Medulla oblongata (tissue), 1 donor: ENCODE results near the gene RAB3GAP2.
A peak's percentile ranks its signal among the peaks of the same experiment; 100 is the strongest.
"Not testable (repeated sequence)": the region's sequence is repeated elsewhere in the genome, so short reads cannot be mapped to it uniquely, and the experiment has no call there.

Experiments used
- DNase-seq: peaks from one replicate; pipeline ENCODE4 v3.0.0-alpha.2; 2015; ENCODE audit errors: extremely low spot score

The RAB3GAP2 gene

DNA sequence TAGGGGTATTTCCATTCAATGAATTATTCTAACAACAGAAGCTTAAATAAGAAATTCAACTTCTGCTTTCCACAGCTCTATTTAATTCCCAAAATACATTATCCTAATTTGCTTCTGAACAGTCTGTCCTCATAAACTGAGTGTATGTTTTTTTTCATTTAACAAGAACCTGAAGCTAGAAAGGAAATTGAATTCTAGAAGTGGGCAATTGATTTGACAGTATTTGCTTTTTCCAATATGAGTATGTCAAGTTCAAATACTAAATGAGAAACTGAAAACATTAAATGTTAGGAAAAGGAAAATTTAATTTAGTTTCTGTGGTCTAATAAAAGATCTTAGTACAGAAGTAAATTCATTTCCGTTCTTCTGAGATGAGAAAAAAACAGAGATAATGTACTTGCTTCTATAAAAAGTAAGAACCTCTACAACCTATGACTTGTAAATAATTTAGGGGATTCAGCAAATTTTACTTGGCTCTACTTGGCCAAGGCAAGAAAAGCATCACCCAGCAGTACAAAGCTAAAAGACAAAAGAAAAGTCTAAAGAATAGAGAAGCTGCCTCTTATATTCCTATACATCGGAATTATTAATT, 31.1 kb downstream of the RAB3GAP2 start:
- no peak for DNase-seq

GRCh38 chr1:220239966-220240365, 32.3 kb downstream of the RAB3GAP2 start:
- DNase-seq, result no peak

GRCh38 chr1:220239213-220239612, 33.0 kb downstream of the RAB3GAP2 start:
- DNase-seq, result no peak

- not testable (repeated sequence) for DNase-seq
Measured at GRCh38 chr1:220236278-220236677, 36.0 kb downstream of the RAB3GAP2 start.

DNA sequence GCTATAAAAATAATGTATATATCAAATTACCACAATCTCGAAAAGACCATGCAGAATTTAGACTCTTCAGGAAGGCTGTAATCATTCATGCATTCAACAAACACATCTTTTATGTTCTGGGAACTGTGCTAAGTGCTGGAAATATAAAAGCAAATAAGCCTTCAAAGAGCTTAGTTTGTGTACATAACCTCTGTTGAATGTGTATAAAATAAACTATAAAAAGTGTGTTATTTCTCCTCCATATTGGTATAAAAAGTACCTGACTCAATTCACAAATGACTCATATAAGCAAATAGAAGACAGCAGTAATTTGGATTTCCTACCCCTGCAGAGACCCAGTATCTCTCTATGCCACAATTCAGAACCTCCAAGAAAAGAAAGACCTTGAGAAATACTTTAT, 36.8 kb downstream of the RAB3GAP2 start:
- DNase-seq, result no peak

- DNase-seq, result no peak
Measured at GRCh38 chr1:220233927-220234326, 38.3 kb downstream of the RAB3GAP2 start.

DNA sequence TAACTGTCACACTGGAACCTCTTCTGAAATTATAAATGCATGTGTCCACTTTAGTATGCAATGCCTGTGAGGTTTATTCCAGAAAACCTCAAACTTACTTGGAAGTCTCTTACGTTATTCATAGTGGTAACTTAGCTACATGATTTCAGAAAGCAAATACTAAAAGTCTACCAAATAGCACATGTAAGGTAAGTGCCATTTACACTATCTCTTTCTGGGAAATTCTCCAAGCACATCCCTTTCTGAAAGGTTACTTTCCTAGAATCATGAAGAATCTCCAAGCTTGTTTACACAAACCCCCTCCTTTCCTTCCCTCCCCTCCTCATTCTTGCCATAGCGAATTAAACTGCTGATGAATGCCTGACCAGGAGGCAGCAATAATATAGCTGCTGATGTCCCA, 42.5 kb downstream of the RAB3GAP2 start:
- no peak for DNase-seq

DNA sequence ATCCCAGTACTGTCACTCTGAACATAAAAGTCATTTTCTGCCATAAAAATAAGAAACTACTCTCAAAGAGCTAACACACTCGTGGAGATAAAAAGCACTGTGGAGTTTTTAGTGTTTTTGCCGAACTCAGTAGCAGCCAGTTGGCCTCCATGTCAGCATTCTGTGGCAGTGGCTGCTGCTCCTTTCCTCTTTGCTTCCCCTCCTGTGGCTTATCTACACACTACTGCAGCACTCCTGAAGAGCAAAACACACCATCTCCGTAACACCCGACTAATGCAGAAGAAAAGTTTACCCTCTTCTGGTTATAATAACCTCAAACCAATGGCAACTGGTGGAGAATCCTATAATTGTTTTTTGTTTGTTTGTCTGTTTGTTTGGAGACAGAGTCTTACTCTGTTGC, 44.9 kb downstream of the RAB3GAP2 start:
- DNase-seq, result no peak

DNA sequence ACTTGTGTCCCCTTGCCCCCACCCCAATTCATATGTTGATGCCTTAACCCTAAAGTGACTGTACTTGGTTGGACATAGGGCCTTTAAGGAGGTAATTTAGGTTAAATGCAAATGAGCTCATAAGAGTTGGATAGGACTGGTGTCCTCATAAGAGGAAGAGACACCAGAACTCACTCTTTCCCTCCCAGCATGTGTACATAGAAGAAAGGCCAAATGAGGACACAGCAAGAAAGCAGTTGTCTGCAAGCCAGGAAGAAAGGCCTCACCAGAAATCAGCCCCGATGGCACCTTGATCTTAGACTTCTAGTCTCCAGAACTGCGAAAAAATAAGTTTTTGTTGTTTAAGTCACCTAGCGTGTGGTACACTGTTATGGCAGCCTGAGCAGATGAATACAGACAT, 45.5 kb downstream of the RAB3GAP2 start:
- no peak for DNase-seq

DNA sequence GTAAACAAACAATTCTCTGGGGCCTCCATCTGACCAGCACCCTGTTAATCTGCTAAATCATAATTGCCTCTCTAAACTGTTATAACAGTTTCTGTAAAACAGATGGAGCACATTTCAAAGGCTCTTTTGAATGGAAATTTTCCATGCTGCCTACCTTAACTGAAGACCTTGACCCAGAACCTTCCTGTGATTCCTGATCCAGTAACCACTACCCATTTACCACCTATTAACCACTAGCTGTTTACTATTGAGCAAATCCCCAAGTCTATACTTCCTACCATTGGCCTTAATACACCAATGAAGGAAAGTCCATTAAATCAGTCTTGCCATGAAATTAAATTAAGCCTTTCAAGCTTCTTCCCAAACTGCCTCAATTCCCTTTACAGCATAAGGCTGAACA, 46.3 kb downstream of the RAB3GAP2 start:
- no peak for DNase-seq

- no peak for DNase-seq
Measured at GRCh38 chr1:220224611-220225124, 47.6 kb downstream of the RAB3GAP2 start.

DNA sequence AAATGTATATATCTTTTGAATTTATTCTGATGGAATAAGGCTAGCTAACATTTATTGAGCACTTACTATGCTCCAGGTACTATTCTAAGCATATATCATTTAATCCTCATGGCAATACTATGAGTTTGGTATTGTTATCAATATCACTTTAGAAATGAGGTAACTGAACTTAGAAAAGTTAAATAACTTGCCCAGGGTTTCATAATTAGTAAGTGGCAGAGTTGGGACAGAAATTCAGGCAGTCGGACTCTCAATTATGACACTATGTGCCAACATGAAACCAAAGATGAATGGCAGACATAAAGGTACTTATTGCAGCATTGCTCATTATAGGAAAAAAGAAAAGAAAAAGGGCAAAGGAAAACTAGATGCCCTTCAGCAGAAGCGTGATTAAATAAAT, 48.2 kb downstream of the RAB3GAP2 start:
- no peak for DNase-seq

- DNase-seq, result no peak
Measured at GRCh38 chr1:220222939-220223338, 49.3 kb downstream of the RAB3GAP2 start.

DNA sequence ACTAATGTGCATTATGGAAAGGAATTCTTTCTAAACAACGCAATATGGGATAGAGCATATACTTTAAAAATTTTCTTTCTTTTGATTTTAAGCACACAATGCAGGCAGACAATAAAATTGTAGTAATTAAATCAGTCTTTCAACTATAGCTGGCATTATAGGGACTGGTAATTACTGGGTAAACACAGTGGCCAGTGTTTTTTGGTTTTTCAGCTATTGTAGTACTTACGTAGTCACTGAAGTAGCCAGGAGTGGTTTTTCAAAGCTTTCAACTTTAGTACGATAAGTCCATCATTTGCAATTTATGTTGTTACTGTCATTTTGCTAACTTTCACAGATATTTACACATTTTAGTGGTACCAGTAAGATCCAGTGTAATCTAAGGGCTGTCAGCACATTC, 50.6 kb downstream of the RAB3GAP2 start:
- no peak for DNase-seq

GRCh38 chr1:220221269-220221668, 51.0 kb downstream of the RAB3GAP2 start:
- DNase-seq, result no peak

DNA sequence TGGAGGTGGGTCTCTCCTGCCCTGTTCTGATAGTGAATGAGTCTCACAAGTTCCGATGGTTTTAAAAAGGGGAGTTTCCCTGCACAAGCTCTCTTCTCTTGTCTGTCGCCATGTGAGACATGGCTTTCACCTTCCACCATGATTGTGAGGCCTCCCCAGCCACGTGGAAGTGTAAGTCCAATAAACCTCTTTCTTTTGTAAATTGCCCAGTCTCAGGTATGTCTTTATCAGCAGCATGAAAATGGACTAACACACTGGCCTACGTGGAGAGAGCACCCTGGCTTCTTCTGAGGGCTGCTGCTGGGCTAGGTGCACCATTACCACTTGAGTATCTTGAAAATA, 51.6 kb downstream of the RAB3GAP2 start:
- not testable (repeated sequence) for DNase-seq

GRCh38 chr1:220219865-220220698, 52.2 kb downstream of the RAB3GAP2 start:
- DNase-seq, result no peak

DNA sequence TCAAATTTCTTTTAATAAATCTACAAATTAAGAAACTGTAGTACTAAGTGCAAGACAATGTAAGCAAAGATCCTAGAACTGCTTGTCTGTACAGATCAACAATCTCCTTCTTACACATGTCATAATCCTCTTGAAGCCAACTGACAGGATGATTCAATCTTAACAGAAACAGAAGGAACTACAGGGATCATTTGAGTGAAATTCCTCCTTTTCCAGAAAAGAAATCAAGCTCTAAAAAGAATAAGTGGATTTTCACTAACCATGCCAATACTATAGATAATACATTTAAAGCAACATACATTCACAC, 53.2 kb downstream of the RAB3GAP2 start:
- no peak for DNase-seq

DNA sequence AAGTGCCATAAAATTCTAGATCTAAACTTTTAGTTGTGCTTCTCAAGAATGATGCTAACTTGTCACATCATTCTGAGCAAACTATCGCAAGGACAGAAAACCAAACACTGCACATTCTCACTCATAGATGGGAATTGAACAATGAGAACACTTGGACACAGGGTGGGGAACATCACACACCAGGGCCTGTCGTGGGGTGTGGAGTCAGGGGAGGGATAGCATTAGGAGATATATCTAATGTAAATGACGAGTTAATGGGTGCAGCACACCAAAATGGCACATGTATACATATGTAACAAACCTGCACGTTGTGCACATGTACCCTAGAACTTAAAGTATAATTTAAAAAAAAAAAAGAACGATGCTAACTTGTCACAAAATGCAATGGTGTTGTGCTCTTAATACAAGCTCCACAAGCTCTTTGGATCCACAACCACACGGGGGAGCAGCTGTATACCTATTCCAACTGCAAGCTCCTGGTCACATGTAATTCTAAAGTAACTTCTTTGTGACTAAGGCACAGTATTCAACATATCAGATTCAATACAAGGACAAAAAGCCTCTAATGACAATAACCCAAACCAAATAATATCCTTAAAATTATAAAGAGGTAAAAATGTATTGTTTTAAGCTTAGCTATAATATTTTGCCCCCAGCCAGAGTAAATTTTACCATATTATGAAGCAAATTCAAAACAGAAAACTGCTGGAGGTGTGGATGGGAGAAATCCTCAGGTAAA, 53.7 kb downstream of the RAB3GAP2 start:
- DNase-seq, result peak; percentile 82

GRCh38 chr1:220217383-220217988, 54.8 kb downstream of the RAB3GAP2 start:
- DNase-seq, result no peak

- DNase-seq, result no peak
Measured at GRCh38 chr1:220213382-220213983, 58.8 kb downstream of the RAB3GAP2 start.

- DNase-seq, result no peak
Measured at GRCh38 chr1:220207411-220207810, 64.8 kb downstream of the RAB3GAP2 start.
